Middle frontal gyrus (tissue), 1 donor: Measurements from ENCODE around the gene HNRNPLL.
"Not testable (repeated sequence)": the region's sequence is repeated elsewhere in the genome, so short reads cannot be mapped to it uniquely, and the experiment has no call there.

ENCODE experiments used
- DNase-seq: peaks from one replicate; pipeline ENCODE4 v3.0.0-alpha.2; 2015; ENCODE audit warnings: low spot score; ENCODE audit errors: extremely low spot score

HNRNPLL gene

GRCh38 chr2:38619458-38620164 lies 16.9 kb upstream of the HNRNPLL start:
- DNase-seq: no peak

DNA sequence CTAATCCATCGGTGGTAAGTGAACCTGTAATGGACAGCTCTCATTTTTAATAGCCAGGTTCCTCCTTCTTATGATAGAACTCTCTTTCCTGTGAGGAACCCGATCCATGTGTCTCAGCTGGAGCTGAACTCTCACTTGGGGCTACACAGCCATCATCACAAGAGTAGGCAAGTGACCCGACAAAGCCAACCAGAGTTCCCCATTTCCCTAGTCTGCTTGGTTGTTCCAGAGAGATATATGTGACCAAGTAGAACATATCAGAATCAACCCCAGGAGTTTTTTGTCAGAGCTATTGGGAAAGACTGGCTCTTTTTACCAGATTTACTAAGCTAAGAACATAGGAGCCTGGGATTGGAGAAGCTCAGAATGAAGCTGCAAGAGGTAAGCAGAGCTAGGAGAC lies 14.6 kb upstream of the HNRNPLL start:
- DNase-seq: no peak

- no peak for DNase-seq
These were observed 12.5 kb upstream of the HNRNPLL start for GRCh38 chr2:38615237-38615636.

DNA sequence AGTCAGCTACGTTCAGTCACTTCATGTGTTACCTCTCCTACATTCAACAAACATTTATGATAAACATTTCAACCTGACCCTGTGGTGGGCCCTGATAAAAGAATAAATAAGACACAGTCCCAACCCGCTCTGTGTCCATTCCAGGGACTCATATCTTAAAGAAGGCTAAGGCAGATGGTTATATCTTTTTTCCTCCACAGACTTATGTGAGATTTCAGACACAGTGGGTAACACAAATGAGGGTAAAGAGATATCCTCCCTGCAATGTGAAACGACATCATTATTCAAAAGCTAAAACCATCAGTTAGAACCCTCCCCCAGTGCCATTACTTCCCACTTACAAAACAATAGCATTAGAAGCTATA lies 11.1 kb upstream of the HNRNPLL start:
- DNase-seq: no peak

GRCh38 chr2:38613126-38613848 lies 10.6 kb upstream of the HNRNPLL start:
- DNase-seq: no peak

DNA sequence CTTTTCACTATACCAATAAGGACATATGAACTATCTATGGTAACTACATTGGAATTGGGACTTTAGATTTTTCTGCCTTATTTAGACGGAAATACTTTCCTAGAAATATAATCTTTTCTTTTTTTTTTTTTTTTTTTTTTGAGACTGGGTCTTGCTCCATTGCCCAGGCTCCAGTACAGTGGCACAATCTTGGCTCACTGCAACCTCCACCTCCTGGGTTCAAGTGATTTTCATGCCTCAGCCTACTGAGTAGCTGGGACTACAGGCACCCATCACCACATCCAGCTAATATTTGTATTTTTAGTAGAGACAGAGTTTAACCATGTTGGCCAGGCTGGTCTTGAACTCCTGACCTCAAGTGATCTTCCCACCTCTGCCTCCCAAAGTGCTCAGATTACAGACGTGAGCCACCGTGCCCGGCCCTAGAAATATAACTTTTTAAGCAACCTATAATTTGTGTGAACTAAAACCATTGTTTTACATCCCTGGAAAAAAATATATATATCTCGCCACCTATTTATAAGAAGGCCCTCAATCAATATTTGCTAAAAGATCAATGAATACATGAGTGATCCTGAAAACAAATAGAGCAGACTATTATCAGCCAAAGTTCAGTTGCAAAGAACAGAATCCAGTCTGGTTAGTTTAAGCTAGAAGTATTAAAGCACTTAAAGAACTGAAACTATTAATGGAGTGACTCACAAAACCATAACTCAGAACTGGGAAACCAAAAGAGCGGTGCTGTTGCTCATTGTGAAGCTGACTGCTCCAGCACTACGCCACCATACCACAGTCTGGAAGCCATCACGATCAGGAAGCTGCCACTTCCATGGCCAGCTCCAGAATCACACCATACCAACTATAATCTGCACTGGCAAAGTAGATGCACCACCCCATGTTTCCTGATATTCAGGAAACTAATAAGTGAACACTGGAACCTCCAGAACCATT lies 8.4 kb upstream of the HNRNPLL start:
- DNase-seq: no peak

DNA sequence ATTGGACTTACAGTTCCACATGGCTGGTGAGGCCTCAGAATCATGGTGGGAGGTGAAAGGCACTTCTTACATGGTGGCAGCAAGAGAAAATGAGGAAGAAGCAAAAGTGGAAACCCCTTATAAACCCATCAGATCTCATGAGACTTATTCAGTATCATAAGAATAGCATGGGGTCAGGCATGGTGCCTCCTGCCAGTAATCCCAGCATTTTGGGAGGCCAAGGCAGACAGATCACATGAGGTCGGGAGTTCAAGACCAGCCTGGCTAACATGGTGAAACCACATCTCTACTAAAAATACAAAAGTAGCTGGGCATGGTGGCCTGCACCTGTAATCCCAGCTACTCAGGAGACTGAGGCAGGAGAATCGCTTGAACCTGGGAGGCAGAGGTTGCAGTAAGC lies 6.5 kb upstream of the HNRNPLL start:
- DNase-seq: not testable (repeated sequence)

GRCh38 chr2:38608755-38609154 lies 6.0 kb upstream of the HNRNPLL start:
- DNase-seq: no peak

DNA sequence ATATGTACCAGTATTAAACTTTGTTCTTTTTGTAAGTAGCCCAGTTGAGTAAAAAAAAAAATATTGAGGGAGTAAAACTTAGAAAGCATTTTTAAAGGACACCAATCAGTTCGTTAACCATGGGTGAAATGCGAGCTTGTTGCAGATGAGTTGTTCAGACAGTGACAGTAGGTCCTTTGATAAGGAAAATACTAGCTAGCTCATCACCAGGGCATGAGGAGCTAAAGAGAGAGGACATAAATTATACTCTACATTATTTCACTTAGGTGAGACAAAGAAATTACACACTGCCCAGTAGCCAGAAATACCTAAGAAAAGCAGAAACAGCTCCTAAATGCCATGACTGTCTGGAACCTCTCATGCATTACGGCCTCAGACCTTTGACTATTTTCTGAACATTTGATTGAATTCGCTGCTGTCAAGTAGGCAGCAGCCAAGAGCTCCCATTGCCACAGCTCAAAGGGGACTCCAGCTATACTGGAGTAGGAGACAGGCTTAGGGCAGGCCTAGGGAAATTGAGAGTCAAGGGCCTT lies 2.6 kb upstream of the HNRNPLL start:
- DNase-seq: no peak

GRCh38 chr2:38603402-38604290 lies 918 bp upstream of the HNRNPLL start:
- DNase-seq: peak; percentile 47

- no peak for DNase-seq
These were observed 494 bp downstream of the HNRNPLL start for GRCh38 chr2:38602136-38602731.

- DNase-seq: no peak
These were observed 1.1 kb downstream of the HNRNPLL start for GRCh38 chr2:38601463-38602135.

- no peak for DNase-seq
These were observed 1.7 kb downstream of the HNRNPLL start for GRCh38 chr2:38600921-38601455.

DNA sequence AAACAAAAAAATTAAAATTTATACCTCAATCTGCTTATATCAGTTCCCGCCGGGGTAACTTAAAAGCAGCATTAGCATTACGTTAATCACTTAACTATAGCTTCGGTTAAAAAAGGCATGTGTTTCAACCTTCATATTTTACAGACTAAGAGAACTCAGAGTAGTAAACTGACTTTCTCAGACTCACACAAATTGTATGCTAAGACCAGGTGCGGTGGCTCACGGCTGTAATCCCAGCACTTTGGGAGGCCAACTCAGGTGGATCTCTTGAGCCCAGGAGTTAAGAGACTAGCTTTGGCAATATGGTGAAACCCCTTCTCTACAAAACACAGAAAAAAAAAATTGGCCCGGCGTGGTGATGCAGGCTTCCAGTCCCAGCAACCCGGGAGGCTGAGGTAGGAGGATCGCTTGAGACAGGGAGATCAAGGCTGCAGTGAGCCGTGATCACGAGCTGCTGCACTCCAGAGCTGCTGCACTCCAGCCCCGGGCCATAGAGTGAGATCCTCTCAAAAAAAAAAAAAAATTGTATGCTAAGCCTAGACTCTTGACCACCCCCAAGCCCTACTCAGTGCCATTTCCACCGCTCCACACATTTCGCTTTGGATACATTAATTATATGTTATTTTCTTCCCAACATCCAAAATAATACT lies 2.4 kb downstream of the HNRNPLL start:
- DNase-seq: no peak

DNA sequence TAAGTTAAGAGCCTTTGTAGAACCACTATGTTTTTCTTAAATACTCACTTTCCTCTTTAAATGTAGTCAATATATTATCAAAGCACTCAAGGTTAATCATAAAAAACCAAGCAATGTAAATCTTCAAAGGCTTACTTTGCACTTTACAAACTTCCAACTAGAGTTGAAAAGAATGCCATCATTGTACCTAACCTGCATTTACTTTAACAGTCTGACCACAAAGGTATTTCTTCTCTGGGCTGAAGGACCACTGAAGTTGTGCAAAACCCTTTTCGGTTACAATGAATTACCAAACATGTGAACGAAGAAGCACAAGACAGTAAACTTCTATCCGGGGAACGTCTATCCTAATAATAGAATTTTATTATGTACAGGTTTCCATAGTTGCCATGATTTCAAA lies 3.0 kb downstream of the HNRNPLL start:
- DNase-seq: no peak

- no peak for DNase-seq
These were observed 3.8 kb downstream of the HNRNPLL start for GRCh38 chr2:38598991-38599295.

- DNase-seq: no peak
These were observed 4.3 kb downstream of the HNRNPLL start for GRCh38 chr2:38598200-38598990.

DNA sequence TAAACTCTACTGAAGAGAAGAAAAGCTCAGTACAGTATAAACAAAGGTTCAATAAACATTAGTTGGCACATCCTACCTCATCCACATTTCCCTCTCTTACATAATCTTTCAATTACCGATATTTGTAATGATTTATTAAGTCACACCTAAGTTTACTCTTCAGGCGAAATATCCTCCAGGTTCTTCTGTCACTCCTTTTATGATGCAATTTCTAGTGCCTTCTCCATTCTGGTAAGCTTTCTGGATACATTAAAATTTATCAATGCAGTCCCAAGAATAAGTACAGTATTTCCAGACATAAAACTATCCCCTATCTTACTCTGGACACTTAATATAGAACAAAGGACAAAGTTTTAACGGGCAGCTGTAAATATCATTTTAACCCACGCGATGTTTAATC lies 5.6 kb downstream of the HNRNPLL start:
- no peak for DNase-seq
